Stimulated activated CD8-positive, alpha-beta memory T cell treated with anti-CD3 and anti-CD28 coated beads, Interleukin-12 subunit alpha, Interleukin-12 subunit beta, amount 100 ng/mL, for 1 hour (primary cell): ENCODE data around the gene WSCD2.

ENCODE experiments used
- DNase-seq: peaks from one replicate; pipeline ENCODE4 v3.0.0-alpha.2; 2020; ENCODE audit warnings: low read depth

The WSCD2 gene

GRCh38 chr12:108127654-108128053, 1.4 kb upstream of the WSCD2 start:
- DNase-seq, result no peak

- DNase-seq, result no peak
Measured at GRCh38 chr12:108128221-108129016, 669 bp upstream of the WSCD2 start.

- DNase-seq, result no peak
Measured at GRCh38 chr12:108131035-108131434, 1.9 kb downstream of the WSCD2 start.

GRCh38 chr12:108131657-108132126, 2.6 kb downstream of the WSCD2 start:
- no peak for DNase-seq

- no peak for DNase-seq
Measured at GRCh38 chr12:108133482-108133881, 4.4 kb downstream of the WSCD2 start.

GRCh38 chr12:108134744-108135143, 5.7 kb downstream of the WSCD2 start:
- no peak for DNase-seq

GRCh38 chr12:108135627-108136026, 6.5 kb downstream of the WSCD2 start:
- no peak for DNase-seq

- no peak for DNase-seq
Measured at GRCh38 chr12:108136697-108137096, 7.6 kb downstream of the WSCD2 start.

GRCh38 chr12:108139454-108139853, 10.4 kb downstream of the WSCD2 start:
- DNase-seq, result no peak

GRCh38 chr12:108140501-108140900, 11.4 kb downstream of the WSCD2 start:
- DNase-seq, result no peak

GRCh38 chr12:108141600-108142130, 12.6 kb downstream of the WSCD2 start:
- DNase-seq, result no peak

GRCh38 chr12:108143144-108143543, 14.1 kb downstream of the WSCD2 start:
- no peak for DNase-seq

GRCh38 chr12:108144080-108144479, 15.0 kb downstream of the WSCD2 start:
- no peak for DNase-seq

- no peak for DNase-seq
Measured at GRCh38 chr12:108145011-108145410, 15.9 kb downstream of the WSCD2 start.

GRCh38 chr12:108146035-108146893, 17.2 kb downstream of the WSCD2 start:
- no peak for DNase-seq

- DNase-seq, result no peak
Measured at GRCh38 chr12:108147279-108147678, 18.2 kb downstream of the WSCD2 start.

- no peak for DNase-seq
Measured at GRCh38 chr12:108148521-108149074, 19.5 kb downstream of the WSCD2 start.

GRCh38 chr12:108150436-108150835, 21.3 kb downstream of the WSCD2 start:
- no peak for DNase-seq

- DNase-seq, result no peak
Measured at GRCh38 chr12:108151533-108152169, 22.6 kb downstream of the WSCD2 start.

- no peak for DNase-seq
Measured at GRCh38 chr12:108152170-108152538, 23.1 kb downstream of the WSCD2 start.

GRCh38 chr12:108156717-108157116, 27.6 kb downstream of the WSCD2 start:
- DNase-seq, result no peak

GRCh38 chr12:108157870-108158459, 28.9 kb downstream of the WSCD2 start:
- no peak for DNase-seq
